ENCODE results near the gene PFN3.
A peak's percentile ranks its signal among the peaks of the same experiment; 100 is the strongest.
"Not testable (repeated sequence)": the region's sequence is repeated elsewhere in the genome, so short reads cannot be mapped to it uniquely, and the experiment has no call there.

Gene PFN3

GRCh38 chr5:177393206-177393765 lies 7.2 kb downstream of the PFN3 start:
- DNase-seq = no peak

GRCh38 chr5:177392765-177393164 lies 7.7 kb downstream of the PFN3 start:
- DNase-seq = no peak

- DNase-seq = peak; percentile 94
Observed at GRCh38 chr5:177390363-177391300, 9.8 kb downstream of the PFN3 start.

- DNase-seq = peak; percentile 74
Observed at GRCh38 chr5:177389241-177390169, 11.0 kb downstream of the PFN3 start.

- no peak for DNase-seq
Observed at GRCh38 chr5:177388521-177389052, 11.9 kb downstream of the PFN3 start.

- no peak for DNase-seq
Observed at GRCh38 chr5:177387405-177387804, 13.1 kb downstream of the PFN3 start.

- DNase-seq = no peak
Observed at GRCh38 chr5:177386542-177386941, 13.9 kb downstream of the PFN3 start.

GRCh38 chr5:177385720-177386119 lies 14.7 kb downstream of the PFN3 start:
- DNase-seq = no peak

GRCh38 chr5:177384134-177384533 lies 16.3 kb downstream of the PFN3 start, which contains the start of gene SLC34A1:
SLC34A1 (plus strand) TSS chr5:177384434; CDS start chr5:177385742, 1,308 bp downstream.
- DNase-seq = no peak

GRCh38 chr5:177383181-177383580 lies 17.3 kb downstream of the PFN3 start:
- DNase-seq = no peak

GRCh38 chr5:177382423-177383029 lies 17.9 kb downstream of the PFN3 start:
- DNase-seq = no peak

GRCh38 chr5:177380805-177381126 lies 19.7 kb downstream of the PFN3 start:
- DNase-seq = no peak

GRCh38 chr5:177378884-177379883 lies 21.3 kb downstream of the PFN3 start:
- DNase-seq = peak; percentile 65

GRCh38 chr5:177377851-177378776 lies 22.3 kb downstream of the PFN3 start:
- no peak for DNase-seq

- DNase-seq = no peak
Observed at GRCh38 chr5:177376107-177376506, 24.4 kb downstream of the PFN3 start.

- DNase-seq = not testable (repeated sequence)
Observed at GRCh38 chr5:177375516-177375915, 24.9 kb downstream of the PFN3 start.

GRCh38 chr5:177374211-177374610 lies 26.2 kb downstream of the PFN3 start:
- DNase-seq = no peak

GRCh38 chr5:177373806-177374205 lies 26.7 kb downstream of the PFN3 start:
- no peak for DNase-seq

- DNase-seq = no peak
Observed at GRCh38 chr5:177372910-177373309, 27.6 kb downstream of the PFN3 start.

Measured in activated CD4-positive, alpha-beta T cell treated with anti-CD3 and anti-CD28 coated beads, Interleukin-2, Interleukin-6, amounts not matched to agents 100 ng/mL and 50 ng/mL, durations not matched to agents 16 hours and 8 hours (primary cell).